ENCODE data around the gene NPL.
A peak's percentile ranks its signal among the peaks of the same experiment; 100 is the strongest.

The NPL gene

GRCh38 chr1:182789138-182790076, at the start of gene NPL:
TSS of gene NPL (plus strand) at chr1:182789773. CDS start at chr1:182794372, 4,599 bp downstream.
- DNase-seq: peak in 1 of 2 donors; percentile 53

DNA sequence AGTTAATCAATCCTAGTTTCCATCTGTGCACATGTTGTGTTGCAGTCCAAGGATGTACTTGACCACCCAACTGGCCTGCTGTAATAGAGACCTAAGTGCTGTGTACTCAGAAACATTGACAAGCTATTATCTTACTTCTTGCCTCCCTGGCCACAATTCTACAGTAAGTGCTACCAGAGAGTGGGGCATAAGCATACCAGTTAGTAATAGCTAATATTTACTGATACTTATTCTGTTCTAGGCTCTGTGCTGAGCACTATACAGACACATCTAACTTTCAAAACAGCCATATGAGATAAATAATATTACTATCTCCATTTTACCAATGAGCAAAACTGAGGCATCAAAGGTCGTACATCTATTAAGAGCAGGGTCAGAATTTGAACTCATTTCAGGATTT, 49.5 kb upstream of the NPL start:
- DNase-seq: no peak

- no peak for DNase-seq
These were observed 46.8 kb upstream of the NPL start for GRCh38 chr1:182742780-182743179.

GRCh38 chr1:182752077-182752988, 37.2 kb upstream of the NPL start:
- no peak for DNase-seq

GRCh38 chr1:182754087-182754486, 35.5 kb upstream of the NPL start:
- DNase-seq: no peak

GRCh38 chr1:182754543-182755314, 34.8 kb upstream of the NPL start:
- no peak for DNase-seq

DNA sequence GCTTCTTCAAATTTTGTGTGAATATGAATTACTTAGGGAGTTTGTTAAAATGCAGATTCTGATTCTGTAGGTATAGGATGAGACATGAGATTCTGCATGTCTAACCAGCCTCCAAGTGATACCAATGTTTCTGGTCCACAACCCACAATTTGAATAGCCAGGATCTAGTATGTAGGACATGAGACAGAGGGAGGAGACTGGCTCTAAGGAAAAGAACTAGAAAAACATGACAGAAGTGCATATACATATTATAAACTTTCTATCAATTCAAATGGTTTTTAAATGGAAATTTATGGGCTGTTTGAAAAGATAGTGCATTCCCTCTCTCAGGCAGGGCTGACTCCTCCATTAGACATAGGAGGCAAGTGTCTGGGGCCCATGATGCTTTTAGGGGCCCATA, 33.9 kb upstream of the NPL start:
- DNase-seq: no peak

- no peak for DNase-seq
These were observed 33.1 kb upstream of the NPL start for GRCh38 chr1:182756423-182756822.

- no peak for DNase-seq
These were observed 27.9 kb upstream of the NPL start for GRCh38 chr1:182761396-182762395.

DNA sequence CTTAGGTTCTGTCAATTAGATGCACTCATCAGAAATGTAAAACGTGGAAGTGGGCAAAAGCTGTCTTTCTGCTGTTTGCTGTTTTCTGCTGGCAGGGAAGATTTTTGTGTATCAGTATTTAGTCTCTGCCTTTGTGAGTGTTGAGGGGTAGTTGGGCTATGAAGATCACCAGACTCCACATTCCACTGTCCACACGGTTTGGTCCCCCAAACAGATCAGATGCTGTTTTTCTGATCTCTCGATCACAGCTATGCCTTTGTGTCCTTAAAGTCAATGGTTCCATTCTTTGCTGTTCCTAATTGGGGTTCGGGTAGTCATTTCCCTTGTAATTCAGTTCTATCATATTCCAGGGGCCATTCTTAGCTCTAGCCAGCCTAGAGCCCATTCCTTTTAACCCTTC, 27.0 kb upstream of the NPL start:
- DNase-seq: no peak

- no peak for DNase-seq
These were observed 25.4 kb upstream of the NPL start for GRCh38 chr1:182764029-182764727.

- DNase-seq: no peak
These were observed 24.2 kb upstream of the NPL start for GRCh38 chr1:182765391-182765790.

- DNase-seq: no peak
These were observed 23.5 kb upstream of the NPL start for GRCh38 chr1:182766050-182766449.

GRCh38 chr1:182766881-182767645, 22.5 kb upstream of the NPL start:
- DNase-seq: no peak

GRCh38 chr1:182768963-182769362, 20.6 kb upstream of the NPL start:
- DNase-seq: no peak

GRCh38 chr1:182770232-182770631, 19.3 kb upstream of the NPL start:
- no peak for DNase-seq

- DNase-seq: no peak
These were observed 18.2 kb upstream of the NPL start for GRCh38 chr1:182771187-182771984.

DNA sequence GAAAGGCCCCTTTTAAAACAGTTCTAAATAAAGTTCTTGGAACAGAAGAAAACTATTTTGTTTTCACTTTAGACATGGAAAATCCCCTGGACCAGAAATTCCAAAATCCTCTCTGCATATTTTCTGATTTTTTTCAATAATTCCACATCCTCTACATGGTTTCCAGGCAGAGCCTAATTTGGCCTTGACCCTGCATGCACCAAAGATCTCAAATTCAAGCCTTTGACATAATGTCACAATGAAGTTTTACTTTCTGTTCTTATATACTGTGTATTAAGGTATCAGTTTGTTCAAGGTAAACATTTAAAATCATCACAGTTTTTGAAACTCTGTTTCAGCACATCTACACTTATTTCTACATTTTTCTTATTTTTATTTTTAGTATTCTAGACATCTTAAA, 12.2 kb upstream of the NPL start:
- no peak for DNase-seq

DNA sequence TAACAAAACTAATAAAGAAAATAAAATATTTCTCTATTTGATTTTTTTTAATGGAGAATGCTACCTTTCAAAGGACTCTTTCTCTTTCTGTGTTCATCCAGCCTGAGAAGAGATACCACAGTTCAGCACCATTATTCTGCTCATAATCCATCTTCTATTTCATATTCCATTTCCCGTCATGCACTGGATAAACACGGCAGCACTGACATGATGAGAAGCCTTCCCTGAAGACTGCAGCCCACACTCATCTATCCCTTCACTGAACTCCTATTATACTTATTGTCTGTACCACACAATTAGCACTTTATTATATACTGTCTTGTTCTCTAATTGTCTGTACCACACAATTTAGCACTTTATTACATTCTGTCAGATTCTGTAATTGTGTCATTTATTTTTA, 10.7 kb upstream of the NPL start:
- DNase-seq: no peak

All from bone marrow (tissue), 2 donors.